Calu3 (cell line): ENCODE data around the gene MGAT5. TPM values are rescaled to one million over a fixed set of nuclear protein-coding genes. Genes with fewer than 3 reads are reported as not detected.

Experiments
- BruUV-seq: library from RNA; stranded (reverse); fragments of 400-500 nt; replicated peaks from 2 replicates; lab custom pipeline; 2021; lab: Mats Ljungman, UMichigan
- CTCF ChIA-PET: fragments of 300-600 bp; sonication (Branson Sonifier 250); formaldehyde crosslinking; loops from one replicate; lab custom pipeline; 2022; ENCODE audit warnings: antibody characterized with exemption; lab: Charles Lee
- DNase-seq: peaks from one replicate; pipeline ENCODE4 v3.0.0; 2022
- H3K27ac Mint-ChIP-seq: one replicate; pipeline ENCODE4 v1.8.0; 2022; ENCODE audit warnings: mixed read lengths; ENCODE audit not compliant: unreplicated experiment
- H3K27me3 Mint-ChIP-seq: one replicate; pipeline ENCODE4 v1.8.0; 2022; ENCODE audit warnings: mixed read lengths; ENCODE audit not compliant: unreplicated experiment
- H3K36me3 Mint-ChIP-seq: one replicate; pipeline ENCODE4 v1.8.0; 2022; ENCODE audit warnings: mild to moderate bottlenecking, moderate library complexity, mixed read lengths; ENCODE audit not compliant: insufficient read depth, unreplicated experiment
- H3K4me1 Mint-ChIP-seq: one replicate; pipeline ENCODE4 v1.8.0; 2022; ENCODE audit warnings: mild to moderate bottlenecking, low read depth, mixed read lengths; ENCODE audit not compliant: unreplicated experiment
- H3K4me3 Mint-ChIP-seq: one replicate; pipeline ENCODE4 v1.8.0; 2022; ENCODE audit warnings: mild to moderate bottlenecking, low read depth, moderate library complexity, mixed read lengths; ENCODE audit not compliant: unreplicated experiment
- H3K9me3 Mint-ChIP-seq: one replicate; pipeline ENCODE4 v1.8.0; 2022; ENCODE audit warnings: low read depth, mixed read lengths; ENCODE audit not compliant: unreplicated experiment
- CTCF ChIP-seq: fragments of 200-600 bp; IDR thresholded peaks from one replicate; pipeline ENCODE4 v1.8.0; 2022; ENCODE audit warnings: antibody characterized with exemption; ENCODE audit not compliant: unreplicated experiment
- intact Hi-C: fragments of 100-400 bp; cut with micrococcal nuclease; formaldehyde crosslinking; loops from one replicate; pipeline ENCODE4 v1.10.0; 2022; ENCODE audit not compliant: unreplicated experiment
- total RNA-seq: library from RNA; stranded (reverse); gene quantifications from 2 replicates; pipeline ENCODE4 v1.2.3, GENCODE V29; 2022

The MGAT5 gene
- total RNA-seq, 1 experiment from 2014 or later, result 129 TPM

GRCh38 chr2:134252092-134252750 lies 1.7 kb upstream of the MGAT5 start:
- H3K27ac Mint-ChIP-seq, result no peak overlapping the region
- intact Hi-C loops, result no loop called here
- H3K4me3 Mint-ChIP-seq, result no peak overlapping the region
- peaks cover 25% of the 10 kb centered on the region for H3K4me1 Mint-ChIP-seq
- no peaks in the 10 kb centered on the region for H3K27me3 Mint-ChIP-seq
- no peak for TF ChIP-seq CTCF
- no peak for DNase-seq
- H3K9me3 Mint-ChIP-seq, result no peaks in the 10 kb centered on the region
- CTCF ChIA-PET, result no interaction called here
- peaks cover 9% of the 10 kb centered on the region for H3K36me3 Mint-ChIP-seq
- BruUV-seq, result no TSS peak

- CTCF ChIA-PET, result no interaction called here
These were observed 661 bp upstream of the MGAT5 start for GRCh38 chr2:134253117-134253704.

GRCh38 chr2:134254824-134255223 lies 952 bp downstream of the MGAT5 start:
- intact Hi-C loops, result no loop called here
- CTCF ChIA-PET, result interaction anchor here (0.7 kb wide), 1 partner anchor 12 kb away, joined by 3 read pairs; no protein-coding TSS in a partner anchor
- no peak for TF ChIP-seq CTCF
- BruUV-seq, result no TSS peak
- Mint-ChIP-seq H3K4me1 (peaks cover 24% of the 10 kb centered on the region), H3K4me3 (no peak overlapping the region), H3K27me3 (no peaks in the 10 kb centered on the region), H3K9me3 (no peaks in the 10 kb centered on the region), H3K36me3 (peaks cover 12% of the 10 kb centered on the region), H3K27ac (no peak overlapping the region)
- no peak for DNase-seq

More at GRCh38 chr2:134253117-134253704, 661 bp upstream of the MGAT5 start:
- H3K4me1 Mint-ChIP-seq, result peaks cover 20% of the 10 kb centered on the region
- no peak overlapping the region for H3K27ac Mint-ChIP-seq
- no TSS peak for BruUV-seq
- H3K27me3 Mint-ChIP-seq, result no peaks in the 10 kb centered on the region
- H3K4me3 Mint-ChIP-seq, result no peak overlapping the region
- intact Hi-C loops, result no loop called here
- no peak for DNase-seq
- H3K36me3 Mint-ChIP-seq, result peaks cover 9% of the 10 kb centered on the region
- no peak for TF ChIP-seq CTCF
- no peaks in the 10 kb centered on the region for H3K9me3 Mint-ChIP-seq

GRCh38 chr2:134256956-134257355 lies 3.1 kb downstream of the MGAT5 start:
- TF ChIP-seq CTCF, result no peak
- BruUV-seq, result no TSS peak
- H3K4me1 Mint-ChIP-seq, result peaks cover 24% of the 10 kb centered on the region
- H3K36me3 Mint-ChIP-seq, result peaks cover 10% of the 10 kb centered on the region
- no peaks in the 10 kb centered on the region for H3K9me3 Mint-ChIP-seq
- no peak overlapping the region for H3K4me3 Mint-ChIP-seq
- H3K27ac Mint-ChIP-seq, result no peak overlapping the region
- intact Hi-C loops, result no loop called here
- DNase-seq, result no peak
- H3K27me3 Mint-ChIP-seq, result no peaks in the 10 kb centered on the region
- CTCF ChIA-PET, result interaction anchor here (0.6 kb wide), 1 partner anchor 174 kb away, joined by 4 read pairs; no protein-coding TSS in a partner anchor
